Type B pancreatic cell (in vitro differentiated cells): ENCODE measurements around the gene CLDND1. TPM values are rescaled to one million over a fixed set of nuclear protein-coding genes. Genes with fewer than 3 reads are reported as not detected.

Experiments
- DNase-seq: peaks from one replicate; pipeline ENCODE4 v3.0.0; 2021; ENCODE audit warnings: mixed read lengths; ENCODE audit not compliant: unreplicated experiment; ENCODE audit errors: extremely low spot score
- H3K27ac Mint-ChIP-seq: 2 replicates; pipeline ENCODE4 v1.8.0; 2021; ENCODE audit warnings: mild to moderate bottlenecking, mixed read lengths
- H3K27me3 Mint-ChIP-seq: 2 replicates; pipeline ENCODE4 v1.8.0; 2021; ENCODE audit warnings: mixed read lengths
- H3K36me3 Mint-ChIP-seq: 2 replicates; pipeline ENCODE4 v1.8.0; 2021; ENCODE audit warnings: mixed read lengths
- H3K4me1 Mint-ChIP-seq: one replicate; pipeline ENCODE4 v1.8.0; 2021; ENCODE audit warnings: mixed read lengths; ENCODE audit not compliant: unreplicated experiment
- H3K4me3 Mint-ChIP-seq: 2 replicates; pipeline ENCODE4 v1.8.0; 2021; ENCODE audit warnings: mild to moderate bottlenecking, mixed read lengths
- H3K9me3 Mint-ChIP-seq: 2 replicates; pipeline ENCODE4 v1.8.0; 2021; ENCODE audit warnings: mixed read lengths
- total RNA-seq: library from RNA; stranded (reverse); gene quantifications from 2 replicates; pipeline ENCODE4 v1.2.1, GENCODE V29; 2021; ENCODE audit warnings: low replicate concordance
- TF ChIP-seq, protein P1 (sequence below): fragments of 200-600 bp; sonication (generic); conservative IDR thresholded peaks from 2 replicates; pipeline ENCODE4 v1.5.0; 2021; ENCODE audit warnings: antibody characterized with exemption, mild to moderate bottlenecking

CLDND1 gene
- total RNA-seq, 1 donor from 2014 or later: 83.1 TPM

- Mint-ChIP-seq H3K27ac (no peak overlapping the region), H3K4me3 (no peak overlapping the region), H3K4me1 (no peaks in the 10 kb centered on the region), H3K36me3 (no peaks in the 10 kb centered on the region), H3K9me3 (no peaks in the 10 kb centered on the region), H3K27me3 (peaks cover 8% of the 10 kb centered on the region)
- TF ChIP-seq, protein P1, sequence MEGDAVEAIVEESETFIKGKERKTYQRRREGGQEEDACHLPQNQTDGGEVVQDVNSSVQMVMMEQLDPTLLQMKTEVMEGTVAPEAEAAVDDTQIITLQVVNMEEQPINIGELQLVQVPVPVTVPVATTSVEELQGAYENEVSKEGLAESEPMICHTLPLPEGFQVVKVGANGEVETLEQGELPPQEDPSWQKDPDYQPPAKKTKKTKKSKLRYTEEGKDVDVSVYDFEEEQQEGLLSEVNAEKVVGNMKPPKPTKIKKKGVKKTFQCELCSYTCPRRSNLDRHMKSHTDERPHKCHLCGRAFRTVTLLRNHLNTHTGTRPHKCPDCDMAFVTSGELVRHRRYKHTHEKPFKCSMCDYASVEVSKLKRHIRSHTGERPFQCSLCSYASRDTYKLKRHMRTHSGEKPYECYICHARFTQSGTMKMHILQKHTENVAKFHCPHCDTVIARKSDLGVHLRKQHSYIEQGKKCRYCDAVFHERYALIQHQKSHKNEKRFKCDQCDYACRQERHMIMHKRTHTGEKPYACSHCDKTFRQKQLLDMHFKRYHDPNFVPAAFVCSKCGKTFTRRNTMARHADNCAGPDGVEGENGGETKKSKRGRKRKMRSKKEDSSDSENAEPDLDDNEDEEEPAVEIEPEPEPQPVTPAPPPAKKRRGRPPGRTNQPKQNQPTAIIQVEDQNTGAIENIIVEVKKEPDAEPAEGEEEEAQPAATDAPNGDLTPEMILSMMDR: no peak
- no peak for DNase-seq
Measured at GRCh38 chr3:98550833-98551232, 28.1 kb upstream of the CLDND1 start.

GRCh38 chr3:98548544-98548943, 25.8 kb upstream of the CLDND1 start:
- Mint-ChIP-seq H3K36me3 (no peaks in the 10 kb centered on the region), H3K27ac (no peak overlapping the region), H3K4me3 (no peak overlapping the region), H3K4me1 (no peaks in the 10 kb centered on the region), H3K27me3 (peaks cover 8% of the 10 kb centered on the region), H3K9me3 (no peaks in the 10 kb centered on the region)
- no peak for DNase-seq
- TF ChIP-seq, protein P1: no peak

GRCh38 chr3:98545940-98546339, 23.2 kb upstream of the CLDND1 start:
- H3K4me3 Mint-ChIP-seq: no peak overlapping the region
- no peaks in the 10 kb centered on the region for H3K4me1 Mint-ChIP-seq
- H3K27ac Mint-ChIP-seq: no peak overlapping the region
- H3K36me3 Mint-ChIP-seq: no peaks in the 10 kb centered on the region
- peaks cover 3% of the 10 kb centered on the region for H3K27me3 Mint-ChIP-seq
- no peak for DNase-seq
- TF ChIP-seq, protein P1: no peak
- no peaks in the 10 kb centered on the region for H3K9me3 Mint-ChIP-seq

DNA sequence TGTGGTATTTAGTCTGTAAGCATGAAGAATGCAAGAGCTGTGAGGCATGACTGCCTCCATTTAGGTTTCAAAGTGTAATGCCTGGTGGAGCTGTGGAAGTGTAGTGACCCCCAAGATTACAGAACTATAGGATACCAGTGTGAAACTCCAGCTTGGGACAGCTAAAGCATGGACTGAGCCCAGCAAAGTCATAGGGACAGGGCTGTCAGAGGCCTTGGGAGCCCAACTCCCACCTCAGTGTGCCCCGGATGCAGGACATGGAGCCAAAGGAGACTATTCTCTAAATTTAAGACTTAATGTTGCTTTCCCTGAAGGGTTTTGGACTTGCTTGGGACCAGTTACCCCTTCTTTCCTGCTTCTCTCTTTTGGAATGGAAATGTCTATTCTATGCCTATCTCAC, 19.9 kb upstream of the CLDND1 start:
- no peaks in the 10 kb centered on the region for H3K4me1 Mint-ChIP-seq
- no peak for DNase-seq
- no peak overlapping the region for H3K4me3 Mint-ChIP-seq
- TF ChIP-seq, protein P1: no peak
- H3K27ac Mint-ChIP-seq: no peak overlapping the region
- no peaks in the 10 kb centered on the region for H3K27me3 Mint-ChIP-seq
- H3K36me3 Mint-ChIP-seq: no peaks in the 10 kb centered on the region
- H3K9me3 Mint-ChIP-seq: no peaks in the 10 kb centered on the region

- Mint-ChIP-seq H3K27me3 (no peaks in the 10 kb centered on the region), H3K9me3 (no peaks in the 10 kb centered on the region), H3K4me3 (no peak overlapping the region), H3K36me3 (no peaks in the 10 kb centered on the region), H3K27ac (no peak overlapping the region), H3K4me1 (no peaks in the 10 kb centered on the region)
- TF ChIP-seq, protein P1: no peak
- DNase-seq: no peak
Measured at GRCh38 chr3:98541695-98542094, 19.0 kb upstream of the CLDND1 start.

- Mint-ChIP-seq H3K27me3 (no peaks in the 10 kb centered on the region), H3K27ac (no peak overlapping the region), H3K9me3 (no peaks in the 10 kb centered on the region), H3K4me3 (no peak overlapping the region), H3K4me1 (no peaks in the 10 kb centered on the region), H3K36me3 (no peaks in the 10 kb centered on the region)
- no peak for DNase-seq
- TF ChIP-seq, protein P1: no peak
Measured at GRCh38 chr3:98540346-98540745, 17.6 kb upstream of the CLDND1 start.
